Activated effector memory CD4-positive, alpha-beta T cell treated with Interleukin-2 at 50 U/mL for 16 hours (primary cell): ENCODE measurements around the gene KCNIP4.

Experiments
- DNase-seq: peaks from one replicate; pipeline ENCODE4 v3.0.0-alpha.2; 2020

The KCNIP4 gene

DNA sequence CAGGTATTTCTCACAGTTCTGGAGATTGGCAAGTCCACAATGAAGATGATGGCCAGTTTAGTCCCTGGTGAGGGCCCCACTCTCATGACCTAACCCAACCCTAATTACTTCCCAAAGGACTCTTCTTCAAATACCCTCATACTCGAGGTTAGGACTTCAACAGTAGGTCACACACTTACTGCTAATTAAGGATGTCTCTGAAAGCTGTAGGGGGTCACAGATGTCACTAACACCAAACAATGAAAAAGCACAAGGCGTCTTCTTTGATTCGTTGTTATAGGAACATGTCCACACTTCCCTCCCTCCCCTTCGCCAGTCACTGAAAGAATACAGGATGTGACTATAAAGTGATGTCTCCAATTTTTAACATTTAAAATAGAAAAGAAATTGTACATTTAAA, 938.6 kb downstream of the KCNIP4 start:
- no peak for DNase-seq

DNA sequence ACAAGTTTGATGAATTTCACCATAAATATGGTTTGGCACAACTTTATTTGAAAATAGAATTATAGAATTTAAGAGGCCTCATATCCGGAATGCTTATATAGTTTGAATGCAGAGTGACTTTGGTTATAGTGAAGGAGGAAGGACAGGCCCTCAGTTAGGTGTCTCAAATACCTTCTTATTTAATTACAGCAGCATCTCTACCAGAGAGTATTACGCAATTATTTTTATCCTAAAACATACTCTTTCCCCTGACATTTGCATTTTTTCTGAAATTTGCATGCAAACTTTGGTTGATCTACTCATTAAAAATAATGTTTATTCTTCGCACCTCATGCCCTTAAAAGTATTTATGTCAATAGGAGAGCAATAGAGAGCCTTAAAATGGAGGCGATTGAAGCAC, 942.9 kb downstream of the KCNIP4 start:
- DNase-seq: no peak

DNA sequence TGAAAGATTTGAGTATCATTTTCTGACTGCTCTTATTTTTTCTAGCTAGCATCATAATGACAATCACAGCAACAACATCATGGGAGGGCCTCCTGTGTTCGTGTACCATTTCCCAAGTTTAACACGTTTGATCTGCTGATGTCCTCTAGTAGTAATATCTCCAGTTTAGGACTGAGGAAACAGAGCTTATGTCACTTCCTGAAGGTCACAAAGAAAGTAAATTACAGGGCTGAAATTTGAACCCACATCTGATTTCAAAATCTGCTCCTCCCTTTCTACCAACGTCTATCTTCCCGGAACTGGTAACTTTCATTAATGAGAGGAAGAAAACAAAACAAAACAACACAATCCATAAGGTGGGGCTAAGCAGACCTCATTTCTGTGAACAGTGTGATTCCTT, 945.6 kb downstream of the KCNIP4 start:
- no peak for DNase-seq

DNA sequence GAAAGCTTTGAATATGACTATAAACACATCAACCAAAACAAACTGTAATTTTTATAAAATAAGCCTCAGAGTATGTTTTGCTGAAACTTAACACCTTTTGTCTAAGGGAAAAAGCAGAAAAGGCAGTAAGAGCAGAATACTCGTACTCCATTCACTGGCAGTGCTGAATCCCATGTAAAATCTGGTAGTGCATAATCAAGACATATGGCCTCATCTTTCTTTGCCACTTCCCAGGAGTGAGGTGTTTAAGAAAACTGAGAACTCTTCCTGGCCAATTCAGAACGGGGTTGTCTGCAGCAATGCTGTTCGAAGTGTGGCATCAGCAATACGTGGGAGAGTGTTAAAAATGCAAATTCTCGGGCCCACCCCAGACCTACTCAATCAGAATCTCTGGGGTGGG, 946.3 kb downstream of the KCNIP4 start:
- no peak for DNase-seq

DNA sequence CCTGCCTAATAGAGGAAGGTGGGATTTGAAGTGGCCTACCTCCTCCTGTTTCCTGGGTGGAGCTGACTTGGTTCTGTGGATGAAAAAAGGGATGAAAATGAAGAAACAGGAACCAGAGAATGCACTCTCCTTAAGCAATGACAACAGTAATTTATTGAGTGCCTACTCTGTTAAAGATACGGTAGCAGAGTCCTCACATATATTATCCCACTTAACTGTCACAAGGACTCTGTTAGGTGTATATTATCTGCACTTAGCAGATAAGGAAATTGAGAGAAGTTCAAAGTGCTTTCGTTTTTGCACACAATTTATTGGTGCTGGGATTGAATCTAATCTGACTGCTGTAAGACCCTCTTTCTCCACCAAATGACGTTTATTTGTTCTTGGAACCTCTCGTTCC, 947.1 kb downstream of the KCNIP4 start:
- no peak for DNase-seq

- no peak for DNase-seq
Measured at GRCh38 chr4:20997886-20998285, 950.7 kb downstream of the KCNIP4 start.

GRCh38 chr4:20995610-20996009, 953.0 kb downstream of the KCNIP4 start:
- no peak for DNase-seq

DNA sequence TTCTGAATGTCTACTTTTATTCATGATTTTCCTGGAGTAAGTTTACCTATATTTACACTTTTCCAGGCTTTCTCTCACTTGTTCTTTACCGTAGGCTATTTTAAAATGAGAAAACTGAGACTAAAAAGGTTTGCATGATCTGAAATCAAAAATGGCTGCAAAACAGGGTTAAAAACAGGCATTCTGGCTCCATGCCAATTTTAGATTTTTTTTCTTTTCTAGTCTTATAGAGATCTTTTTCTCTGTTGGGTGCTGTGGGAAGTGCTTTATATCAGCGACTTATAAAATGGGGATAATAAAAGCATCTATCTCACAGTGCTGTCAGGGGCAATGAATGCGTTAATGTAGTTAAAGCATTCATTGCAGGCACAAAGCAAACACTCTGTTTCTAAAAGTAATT, 953.6 kb downstream of the KCNIP4 start:
- DNase-seq: no peak

GRCh38 chr4:20992002-20992401, 956.6 kb downstream of the KCNIP4 start:
- DNase-seq: no peak

DNA sequence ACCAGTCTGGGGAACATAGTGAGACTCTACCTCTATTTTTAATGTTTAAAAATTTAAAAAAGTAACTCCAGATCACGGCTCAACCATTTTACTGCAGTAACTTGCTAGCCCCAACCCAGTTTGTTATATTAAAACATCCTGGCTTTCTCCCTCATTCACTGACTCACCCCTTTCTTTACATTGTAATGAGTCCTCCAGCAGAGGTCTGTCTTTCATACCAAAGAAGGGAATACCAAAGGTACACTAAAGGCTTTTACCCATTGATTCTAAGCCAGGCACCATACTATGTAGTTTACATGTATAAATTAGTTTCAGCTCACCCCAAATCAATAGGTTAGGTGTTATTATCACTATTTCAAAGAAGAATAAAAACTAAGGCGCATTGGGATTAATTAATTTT, 961.4 kb downstream of the KCNIP4 start:
- DNase-seq: no peak

DNA sequence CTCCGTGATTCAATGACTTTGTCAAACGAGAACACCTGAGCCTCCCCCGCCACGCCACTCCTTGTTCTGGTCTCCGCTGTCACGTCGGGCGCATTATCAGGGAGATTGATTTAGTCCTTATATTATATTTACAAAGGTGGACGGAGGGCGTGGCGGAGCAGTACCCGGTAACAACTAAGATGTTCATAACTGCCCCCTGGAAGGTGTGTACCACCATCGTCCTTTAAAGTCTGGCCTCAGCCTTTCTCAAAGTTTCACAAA, 964.1 kb downstream of the KCNIP4 start:
- DNase-seq: no peak

DNA sequence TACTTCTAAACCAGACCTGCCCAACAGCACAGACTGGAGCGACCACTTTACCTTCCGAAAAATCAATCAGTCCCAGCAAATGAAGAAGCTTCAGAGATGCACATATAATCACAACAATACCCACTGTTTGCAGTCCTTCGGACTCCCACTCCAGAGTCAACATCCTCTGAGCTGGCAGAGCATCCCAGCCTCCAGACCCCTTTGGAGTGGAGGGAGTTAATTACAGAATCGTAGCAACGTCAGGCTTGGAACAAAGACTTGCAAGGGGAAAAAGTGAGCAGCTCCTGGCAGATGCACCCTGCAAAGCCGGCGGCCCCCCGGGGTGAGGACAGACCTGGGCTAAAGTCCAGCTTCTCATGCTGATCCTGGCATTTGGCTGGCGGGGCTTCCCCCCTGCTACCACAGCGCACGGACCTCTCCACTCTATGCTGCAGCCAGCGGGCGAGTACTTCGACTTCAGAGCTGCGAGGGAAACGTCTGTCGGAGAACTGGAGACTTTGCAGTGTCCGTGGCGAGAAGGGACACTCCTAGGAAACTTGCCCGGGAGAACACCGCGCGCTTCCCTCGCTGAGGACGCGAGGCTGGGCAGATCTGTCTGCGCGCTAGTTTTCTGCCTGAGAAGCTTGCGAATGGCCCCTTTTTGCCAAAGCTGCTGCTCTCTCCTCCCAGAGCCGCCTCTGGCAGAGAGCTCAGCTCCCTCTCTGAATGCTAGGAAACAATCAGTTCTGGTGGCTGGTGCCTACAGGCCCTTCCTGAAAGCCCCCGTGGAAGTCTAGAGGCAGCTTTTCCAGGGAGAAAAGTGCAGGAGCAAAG, 964.6 kb downstream of the KCNIP4 start:
- DNase-seq: no peak

- DNase-seq: no peak
Measured at GRCh38 chr4:20982544-20982943, 966.0 kb downstream of the KCNIP4 start.

- DNase-seq: no peak
Measured at GRCh38 chr4:20960291-20960690, 988.3 kb downstream of the KCNIP4 start.

DNA sequence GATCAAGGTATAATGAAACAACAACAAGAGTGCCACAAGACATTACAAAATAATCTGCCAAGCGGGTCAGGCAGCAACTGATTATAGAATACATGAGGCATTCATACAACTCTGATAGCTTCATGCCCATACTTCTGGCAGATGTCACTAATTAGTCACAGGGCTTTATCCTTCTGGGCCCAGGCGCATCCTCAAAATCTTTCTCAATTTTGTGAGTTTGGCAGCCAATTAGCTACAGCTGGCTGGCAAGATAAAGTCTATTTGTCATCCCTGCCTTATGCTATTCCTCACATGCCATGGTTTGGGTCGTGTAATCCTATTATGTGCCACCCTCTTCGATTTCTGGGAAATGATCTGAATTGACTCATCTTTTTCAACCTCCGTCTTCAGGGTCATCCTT, 994.0 kb downstream of the KCNIP4 start:
- DNase-seq: no peak

DNA sequence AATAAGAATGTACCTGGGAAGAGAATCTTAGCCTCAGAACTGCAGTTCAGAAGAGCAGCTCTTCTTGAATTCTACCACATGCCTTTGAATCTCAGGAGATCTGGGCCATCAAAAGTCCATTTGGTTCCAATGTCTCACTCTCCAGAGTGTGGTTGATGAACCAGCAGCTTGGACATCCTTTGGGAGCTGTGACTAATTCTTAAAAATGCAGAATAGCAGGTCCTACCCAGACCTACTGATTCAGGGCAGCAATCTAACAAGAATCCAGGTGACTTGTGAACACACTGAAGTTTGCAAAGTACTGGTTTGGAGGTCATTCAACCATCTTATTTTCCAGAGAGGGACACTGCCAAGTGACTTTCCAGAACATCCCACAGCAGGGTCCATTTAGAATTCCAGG, 1003.6 kb downstream of the KCNIP4 start:
- no peak for DNase-seq

- DNase-seq: no peak
Measured at GRCh38 chr4:20944451-20944850, 1004.1 kb downstream of the KCNIP4 start.

GRCh38 chr4:20938204-20938603, 1010.4 kb downstream of the KCNIP4 start:
- DNase-seq: no peak

DNA sequence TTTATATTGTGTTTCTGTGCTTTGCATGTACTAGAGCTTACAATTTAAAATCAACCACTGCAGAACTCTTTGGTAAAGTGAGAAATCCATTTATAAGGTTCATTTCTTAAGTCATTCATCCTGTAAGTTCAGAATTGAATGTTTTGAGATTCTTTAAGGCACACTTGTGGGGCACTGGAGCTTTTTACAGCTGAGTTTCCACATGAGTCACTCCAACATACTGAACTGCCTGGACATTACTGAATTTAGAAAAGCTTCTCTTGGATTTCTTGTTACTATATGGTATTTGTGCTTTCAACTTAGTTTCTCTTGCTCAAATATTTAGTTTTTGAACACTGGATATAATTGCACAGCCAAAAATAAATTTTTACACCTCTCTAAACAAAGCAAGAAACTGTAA, 1022.0 kb downstream of the KCNIP4 start:
- no peak for DNase-seq

DNA sequence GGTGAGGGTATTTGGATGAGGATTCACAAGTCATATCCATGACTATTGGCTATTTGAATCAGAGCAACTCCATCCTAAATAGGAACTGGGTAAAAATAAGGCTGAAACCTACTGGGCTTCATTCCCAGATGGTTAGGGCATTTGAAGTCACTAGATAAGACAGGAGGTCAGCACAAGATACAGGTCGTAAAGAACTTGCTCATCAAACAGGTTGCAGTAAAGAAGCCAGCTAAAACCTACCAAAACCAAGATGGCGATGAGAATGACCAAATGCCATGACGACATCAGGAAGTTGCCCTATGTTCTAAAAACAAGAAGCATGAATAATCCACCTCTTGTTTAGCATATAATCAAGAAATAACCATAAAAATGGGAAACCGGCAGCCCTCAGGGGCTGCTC, 1023.4 kb downstream of the KCNIP4 start:
- DNase-seq: no peak

GRCh38 chr4:20922962-20923361, 1025.6 kb downstream of the KCNIP4 start:
- no peak for DNase-seq

DNA sequence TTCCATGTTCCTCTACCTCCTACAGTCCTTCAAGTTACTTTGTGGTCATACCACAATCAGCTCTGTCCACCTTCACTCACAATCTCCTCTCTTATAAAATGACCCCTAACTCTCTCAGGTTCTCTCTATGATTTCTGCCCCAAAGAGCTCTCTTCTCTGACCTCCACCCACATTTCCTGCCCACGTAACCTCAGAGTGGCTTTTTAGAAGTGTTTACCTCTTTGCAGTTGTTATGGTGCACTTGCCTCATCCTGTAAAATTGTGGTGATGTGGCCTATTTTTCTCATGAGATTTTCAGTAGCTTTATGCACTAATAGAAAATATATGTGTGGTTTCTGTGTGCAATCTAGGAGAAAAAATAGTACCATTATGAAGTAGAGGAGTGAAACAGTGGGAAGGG, 1032.5 kb downstream of the KCNIP4 start:
- DNase-seq: no peak

GRCh38 chr4:20904966-20905365, 1043.6 kb downstream of the KCNIP4 start:
- DNase-seq: no peak

DNA sequence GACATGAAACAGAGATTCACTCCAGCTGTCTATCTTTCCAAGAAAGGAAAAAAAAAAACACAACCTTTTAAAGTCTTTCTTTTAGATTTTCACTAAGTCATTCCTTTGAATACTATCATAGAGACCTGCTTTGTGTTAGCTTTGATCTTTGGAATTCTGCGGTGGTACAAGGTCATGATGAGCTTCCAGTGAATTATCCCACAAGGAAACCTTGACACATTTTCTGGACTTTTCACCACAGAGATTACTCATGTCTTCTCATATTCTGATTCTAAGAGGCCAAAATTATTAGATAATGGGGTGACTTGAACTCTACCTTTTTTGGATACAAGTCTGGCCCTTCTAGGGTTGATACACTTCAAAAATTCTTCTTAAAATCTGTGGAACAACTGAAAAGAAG, 1046.7 kb downstream of the KCNIP4 start:
- DNase-seq: no peak

DNA sequence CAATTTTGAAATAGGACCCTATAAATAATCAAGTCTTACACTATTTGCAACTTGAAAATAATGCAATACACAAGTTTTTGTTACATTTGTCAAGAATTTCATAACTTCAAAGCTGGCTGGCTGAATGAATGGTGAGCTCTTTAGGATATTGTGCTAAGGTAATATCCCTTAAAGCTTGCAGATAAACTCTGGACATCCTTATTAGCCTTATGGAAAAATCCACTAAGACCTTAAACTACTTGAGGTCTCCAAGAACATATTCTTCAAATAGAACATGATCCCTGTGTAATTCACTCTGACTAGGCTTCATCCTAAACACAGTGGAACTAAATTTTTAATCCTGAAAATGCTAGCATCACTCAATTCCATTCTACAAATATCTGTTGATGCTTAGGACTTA, 1049.0 kb downstream of the KCNIP4 start:
- DNase-seq: no peak

DNA sequence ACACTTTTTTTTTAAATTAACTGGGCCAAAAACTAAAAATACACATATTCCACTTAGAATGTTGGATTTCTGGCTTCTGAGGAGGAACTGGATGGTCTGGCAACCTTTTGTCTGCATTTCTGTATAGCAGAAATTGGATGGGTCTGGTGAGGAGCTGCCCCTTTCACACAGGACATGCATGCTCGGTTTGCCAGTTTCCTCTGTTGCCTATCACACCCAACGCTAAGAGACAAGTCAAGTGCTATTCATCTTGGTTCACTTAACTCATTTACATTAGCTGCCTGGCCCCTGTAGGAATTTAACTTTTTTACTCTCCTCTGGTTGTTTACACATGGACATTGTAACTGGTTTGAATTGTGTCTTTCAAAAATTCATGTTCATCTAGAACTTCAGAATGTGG, 1052.6 kb downstream of the KCNIP4 start:
- DNase-seq: no peak
